IPS-18a (cell line): ENCODE measurements around the gene ABCG1.
"Not testable (repeated sequence)": the region's sequence is repeated elsewhere in the genome, so short reads cannot be mapped to it uniquely, and the experiment has no call there.

ENCODE experiments used
- H3K27ac ChIP-seq: one replicate; pipeline ENCODE4 v1.5.1; 2013; ENCODE audit warnings: low read length
- H3K27me3 ChIP-seq: one replicate; pipeline ENCODE4 v1.6.1; 2013; ENCODE audit warnings: mild to moderate bottlenecking, low read length; ENCODE audit not compliant: control insufficient read depth, insufficient read depth
- H3K36me3 ChIP-seq: one replicate; pipeline ENCODE4 v1.6.1; 2013; ENCODE audit warnings: low read depth, low read length; ENCODE audit not compliant: control insufficient read depth
- H3K4me1 ChIP-seq: one replicate; pipeline ENCODE4 v1.6.1; 2013; ENCODE audit warnings: low read depth, low read length; ENCODE audit not compliant: control insufficient read depth
- H3K4me3 ChIP-seq: one replicate; pipeline ENCODE4 v1.5.1; 2013; ENCODE audit warnings: low read length
- H3K9ac ChIP-seq: one replicate; pipeline ENCODE4 v1.6.1; 2013; ENCODE audit warnings: mild to moderate bottlenecking, low read length, moderate library complexity
- H3K9me3 ChIP-seq: one replicate; pipeline ENCODE4 v1.6.1; 2013; ENCODE audit warnings: low read depth, low read length; ENCODE audit not compliant: control insufficient read depth

ABCG1 gene

DNA sequence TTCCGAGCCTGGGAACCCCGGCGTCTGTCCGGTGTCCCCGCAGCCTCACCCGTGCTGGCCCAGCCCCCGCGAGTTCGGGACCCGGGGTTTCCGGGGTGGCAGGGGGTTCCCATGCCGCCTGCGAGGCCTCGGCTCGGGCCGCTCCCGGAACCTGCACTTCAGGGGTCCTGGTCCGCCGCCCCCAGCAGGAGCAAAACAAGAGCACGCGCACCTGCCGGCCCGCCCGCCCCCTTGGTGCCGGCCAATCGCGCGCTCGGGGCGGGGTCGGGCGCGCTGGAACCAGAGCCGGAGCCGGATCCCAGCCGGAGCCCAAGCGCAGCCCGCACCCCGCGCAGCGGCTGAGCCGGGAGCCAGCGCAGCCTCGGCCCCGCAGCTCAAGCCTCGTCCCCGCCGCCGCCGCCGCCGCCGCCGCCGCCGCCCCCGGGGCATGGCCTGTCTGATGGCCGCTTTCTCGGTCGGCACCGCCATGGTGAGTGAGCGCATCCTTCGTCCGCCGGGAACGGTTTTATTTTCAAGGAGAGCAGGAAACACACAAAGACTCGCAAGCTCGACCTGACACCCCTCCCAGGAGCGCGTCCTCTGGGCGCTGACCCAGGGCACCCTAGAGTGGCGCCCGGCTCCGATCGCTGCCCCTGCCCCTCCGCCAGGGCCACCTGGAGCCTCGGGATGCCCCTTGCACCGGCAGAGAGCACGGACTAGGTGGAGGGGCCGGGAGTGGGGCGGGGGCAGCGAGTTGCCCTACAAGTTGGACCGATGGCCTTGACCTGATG lies at the start of gene ABCG1:
Gene ABCG1 (plus strand): TSS at position 305 of the 770 bp plus-strand sequence. CDS start 123 bp downstream, at position 428.
- no peak within 1 kb of the TSS for H3K9ac ChIP-seq
- H3K36me3 ChIP-seq, result no peaks in the 10 kb centered on the region
- H3K9me3 ChIP-seq, result no peaks in the 10 kb centered on the region
- peak within 1 kb of the TSS; percentile 77 for H3K4me3 ChIP-seq
- no peak within 1 kb of the TSS for H3K27ac ChIP-seq
- peaks cover 48% of the 10 kb centered on the region for H3K27me3 ChIP-seq
- H3K4me1 ChIP-seq, result peaks cover 14% of the 10 kb centered on the region

DNA sequence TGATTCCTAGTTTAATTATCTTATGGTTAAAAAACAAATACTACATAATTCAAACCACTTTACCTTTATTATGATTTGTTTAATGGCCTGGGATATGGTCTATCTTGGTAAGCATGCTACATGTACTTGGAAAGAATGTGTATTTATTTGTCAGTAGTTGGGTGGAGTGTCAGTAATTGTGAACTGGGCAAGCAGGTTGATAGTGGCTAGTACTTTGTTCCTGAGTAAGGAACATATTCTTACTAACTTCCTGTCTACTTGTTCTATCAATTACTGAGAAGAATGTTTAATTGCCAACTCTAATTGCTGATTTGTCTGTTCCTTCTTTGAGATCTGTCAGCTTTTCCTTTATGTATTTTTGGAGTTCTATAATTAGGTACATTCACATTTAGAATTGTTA lies 49.2 kb upstream of the ABCG1 start:
- Histone ChIP-seq H3K4me3 (no peak overlapping the region), H3K27me3 (no peaks in the 10 kb centered on the region), H3K9ac (no peak overlapping the region), H3K9me3 (no peaks in the 10 kb centered on the region), H3K4me1 (no peaks in the 10 kb centered on the region), H3K36me3 (no peaks in the 10 kb centered on the region), H3K27ac (no peak overlapping the region)

DNA sequence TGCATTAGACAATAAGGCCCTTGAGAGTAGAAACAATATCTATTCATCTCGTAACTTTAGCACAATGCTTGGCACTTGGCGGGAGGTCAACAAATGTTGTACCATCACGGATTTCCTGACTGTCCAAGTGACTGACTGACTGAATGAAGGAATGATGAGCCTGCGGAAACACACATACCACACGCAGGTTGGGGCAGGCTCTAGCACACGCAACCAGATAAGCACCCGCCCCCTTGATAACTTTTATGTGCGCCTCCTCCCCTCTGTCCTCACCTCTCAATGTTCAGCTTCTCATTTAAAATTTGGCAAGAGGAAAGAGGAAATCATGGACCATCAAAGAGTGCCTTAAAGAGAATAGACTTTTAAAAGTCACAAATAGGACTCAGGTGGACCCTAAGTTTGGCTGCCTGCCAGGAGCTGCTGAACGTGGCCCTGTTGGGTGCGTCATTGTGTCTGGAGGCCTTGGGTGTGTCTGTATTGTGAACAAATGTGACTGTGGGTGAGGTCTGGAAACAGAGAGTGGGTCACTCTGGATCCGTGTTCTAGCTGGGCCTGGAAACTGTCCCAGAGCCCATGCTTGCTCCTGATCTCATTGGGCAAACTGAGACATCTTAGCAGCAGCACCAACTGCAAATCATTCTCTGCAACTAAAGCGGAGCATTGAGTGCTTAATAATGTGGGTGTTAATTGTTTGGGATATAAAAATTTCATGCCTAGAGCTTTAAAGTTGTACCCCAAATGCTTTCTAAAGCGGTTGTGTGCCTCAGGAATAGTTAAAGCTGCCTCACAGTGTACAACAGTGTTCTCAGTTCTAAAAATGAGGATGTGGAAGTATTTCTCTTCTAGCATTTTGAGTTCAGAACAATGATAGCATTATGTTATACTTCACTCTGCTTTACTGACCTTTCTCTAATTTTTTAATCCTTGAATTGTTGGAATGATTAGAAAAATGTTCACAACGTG lies 47.6 kb upstream of the ABCG1 start:
- H3K27me3 ChIP-seq, result no peaks in the 10 kb centered on the region
- H3K9me3 ChIP-seq, result no peaks in the 10 kb centered on the region
- no peaks in the 10 kb centered on the region for H3K4me1 ChIP-seq
- H3K36me3 ChIP-seq, result no peaks in the 10 kb centered on the region
- no peak overlapping the region for H3K27ac ChIP-seq
- H3K4me3 ChIP-seq, result no peak overlapping the region
- H3K9ac ChIP-seq, result no peak overlapping the region

DNA sequence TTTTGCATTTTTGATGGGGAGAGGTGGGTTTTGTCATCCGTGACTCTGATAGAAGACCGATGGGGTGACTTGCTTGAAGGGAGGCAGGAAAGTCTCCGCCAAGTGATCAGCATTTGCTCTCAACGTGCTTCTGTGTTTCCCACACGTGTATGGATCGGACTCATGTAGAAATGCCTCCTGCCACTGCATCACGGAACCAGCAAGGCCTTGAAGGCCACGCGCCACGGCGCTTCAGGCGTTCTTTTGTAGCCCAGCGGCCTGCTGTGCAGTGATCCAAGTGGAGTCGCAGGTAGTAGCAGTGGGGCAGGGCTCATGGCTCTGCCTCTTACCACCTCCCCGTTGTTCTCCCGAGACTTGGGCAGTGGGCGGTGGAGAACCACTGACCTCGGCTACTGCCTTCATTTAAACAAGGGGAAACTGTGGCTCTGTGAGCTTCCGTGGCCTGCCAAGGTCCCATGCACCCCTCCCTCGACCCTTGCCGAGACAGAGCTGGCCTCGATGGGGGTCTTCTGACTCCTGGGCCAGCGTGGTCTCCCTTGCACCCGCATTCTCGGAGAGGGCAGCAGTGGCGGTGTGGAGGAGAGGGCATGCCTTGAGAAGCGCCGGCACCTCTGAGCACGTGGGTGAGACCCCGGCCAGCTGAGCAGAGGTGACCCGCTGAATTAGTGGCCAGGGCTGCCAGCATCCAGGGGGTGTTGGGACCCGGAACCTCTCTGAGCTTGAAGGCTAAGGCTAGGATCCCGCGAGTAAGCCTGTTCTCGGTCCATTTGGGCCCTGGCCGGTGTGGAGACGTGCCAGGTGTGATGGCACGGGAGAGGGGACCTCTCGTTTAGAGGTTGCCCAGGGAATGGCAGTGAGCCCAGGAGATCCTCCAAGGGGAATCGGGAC lies 46.1 kb upstream of the ABCG1 start:
- Histone ChIP-seq H3K4me1 (no peaks in the 10 kb centered on the region), H3K9ac (no peak overlapping the region), H3K27ac (no peak overlapping the region), H3K4me3 (no peak overlapping the region), H3K9me3 (no peaks in the 10 kb centered on the region), H3K27me3 (no peaks in the 10 kb centered on the region), H3K36me3 (no peaks in the 10 kb centered on the region)

DNA sequence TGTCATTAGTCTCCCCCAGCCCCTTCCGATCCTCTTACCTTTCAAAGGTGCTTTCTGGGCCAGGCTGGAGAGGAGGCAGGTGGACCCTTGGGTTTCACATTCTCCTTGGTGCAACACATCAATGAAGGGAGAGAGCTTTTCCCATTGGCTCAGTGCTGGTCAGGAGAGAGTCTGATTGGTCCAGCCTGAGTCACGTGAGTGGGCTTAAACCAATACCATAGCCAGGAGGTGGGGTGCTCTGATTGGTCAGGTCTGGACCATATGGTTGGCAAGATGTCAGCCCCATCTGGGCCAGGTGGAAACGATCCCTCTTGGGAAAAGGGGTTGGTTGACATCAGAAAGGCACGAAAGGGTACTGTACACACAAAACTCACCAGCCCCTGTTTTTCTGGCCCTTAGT lies 44.8 kb upstream of the ABCG1 start:
- no peak overlapping the region for H3K4me3 ChIP-seq
- no peaks in the 10 kb centered on the region for H3K9me3 ChIP-seq
- H3K27ac ChIP-seq, result no peak overlapping the region
- H3K4me1 ChIP-seq, result no peaks in the 10 kb centered on the region
- H3K9ac ChIP-seq, result no peak overlapping the region
- no peaks in the 10 kb centered on the region for H3K36me3 ChIP-seq
- no peaks in the 10 kb centered on the region for H3K27me3 ChIP-seq

DNA sequence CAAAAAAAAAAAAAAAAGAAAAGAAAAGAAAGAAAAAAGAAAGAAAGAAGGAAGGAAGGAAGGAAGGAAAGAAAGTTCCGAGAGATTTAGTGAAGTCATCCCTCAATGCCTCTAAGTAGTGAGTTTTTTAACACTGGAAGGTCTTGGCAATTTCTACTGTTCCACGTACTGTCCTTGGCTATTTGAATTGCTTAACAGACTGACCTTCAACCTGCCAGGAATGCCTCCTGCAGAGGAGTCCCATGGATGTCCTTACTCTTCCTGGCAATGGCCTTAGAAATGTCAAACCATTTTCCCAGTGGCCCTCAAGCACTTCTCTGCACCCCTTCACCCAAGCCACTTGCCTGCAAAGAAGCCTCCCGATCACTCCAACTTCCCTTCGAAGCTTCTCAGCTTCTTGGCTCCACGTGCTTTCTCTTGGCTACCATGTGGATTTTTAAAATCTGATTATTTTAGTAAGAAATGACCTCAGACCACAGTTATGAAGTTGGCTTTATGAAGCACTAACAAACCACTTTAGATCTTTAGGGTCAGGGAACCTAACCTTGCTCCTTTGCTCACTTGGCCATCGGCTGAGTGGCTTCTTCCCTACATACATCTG lies 43.7 kb upstream of the ABCG1 start:
- Histone ChIP-seq H3K9ac (no peak overlapping the region), H3K4me3 (no peak overlapping the region), H3K9me3 (no peaks in the 10 kb centered on the region), H3K4me1 (no peaks in the 10 kb centered on the region), H3K36me3 (no peaks in the 10 kb centered on the region), H3K27ac (no peak overlapping the region), H3K27me3 (no peaks in the 10 kb centered on the region)

DNA sequence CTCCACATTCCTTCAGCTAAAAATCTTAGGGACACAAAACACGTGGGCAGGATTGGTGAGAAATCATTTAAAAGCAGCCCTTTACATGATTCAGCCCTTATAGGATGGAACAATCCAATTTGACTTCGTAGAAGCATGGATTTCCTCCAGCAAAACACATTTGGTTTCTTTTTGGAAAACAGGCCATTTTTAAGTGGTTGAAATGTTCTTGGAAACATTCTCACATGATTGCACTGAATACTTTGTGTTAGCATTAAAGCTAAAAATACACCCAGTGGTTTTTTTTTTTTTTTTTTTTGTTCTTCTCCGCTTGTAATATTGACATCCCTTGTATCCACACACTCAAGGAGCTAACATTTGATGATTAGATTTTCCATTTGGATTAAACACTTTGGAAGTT lies 42.1 kb upstream of the ABCG1 start:
- Histone ChIP-seq H3K4me1 (no peaks in the 10 kb centered on the region), H3K36me3 (no peaks in the 10 kb centered on the region), H3K9ac (no peak overlapping the region), H3K27ac (no peak overlapping the region), H3K4me3 (no peak overlapping the region), H3K9me3 (no peaks in the 10 kb centered on the region), H3K27me3 (no peaks in the 10 kb centered on the region)

DNA sequence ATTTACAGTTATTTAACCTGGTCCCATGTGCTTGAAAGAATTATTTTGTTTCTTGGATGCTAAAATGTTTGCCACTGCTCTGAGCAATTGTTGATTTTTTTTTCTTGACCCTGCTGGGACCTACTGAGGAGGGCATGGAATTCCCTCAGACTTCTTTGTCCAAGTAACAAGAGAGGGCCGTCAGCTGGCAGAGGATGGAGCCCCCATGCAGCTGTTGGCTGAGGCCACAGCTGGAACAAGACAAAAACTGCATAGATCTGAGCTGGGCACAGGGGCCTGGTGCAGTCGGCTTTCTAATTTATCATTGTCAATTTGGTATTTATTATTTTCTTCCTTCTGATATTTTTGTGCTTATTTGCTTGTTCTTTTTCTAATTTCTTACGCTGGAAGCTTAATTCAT lies 39.6 kb upstream of the ABCG1 start:
- Histone ChIP-seq H3K27me3 (no peaks in the 10 kb centered on the region), H3K9me3 (no peaks in the 10 kb centered on the region), H3K27ac (no peak overlapping the region), H3K4me3 (no peak overlapping the region), H3K4me1 (no peaks in the 10 kb centered on the region), H3K9ac (no peak overlapping the region), H3K36me3 (no peaks in the 10 kb centered on the region)

DNA sequence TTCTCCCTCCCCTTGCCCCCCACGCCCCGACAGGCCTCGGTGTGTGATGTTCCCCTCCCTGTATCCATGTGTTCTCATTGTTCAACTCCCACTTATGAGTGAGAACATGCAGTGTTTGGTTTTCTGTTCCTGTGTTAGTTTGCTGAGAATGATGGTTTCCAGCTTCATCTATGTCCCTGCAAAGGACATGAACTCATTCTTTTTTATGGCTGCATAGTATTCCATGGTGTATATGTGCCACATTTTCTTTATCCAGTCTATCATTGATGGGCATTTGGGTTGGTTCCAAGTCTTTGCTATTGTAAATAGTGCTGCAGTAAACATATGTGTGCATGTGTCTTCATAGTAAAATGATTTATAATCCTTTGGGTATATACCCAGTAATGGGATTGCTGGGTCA lies 38.9 kb upstream of the ABCG1 start:
- H3K4me1 ChIP-seq, H3K4me3 ChIP-seq, H3K27ac ChIP-seq, H3K36me3 ChIP-seq, H3K9ac ChIP-seq, H3K27me3 ChIP-seq, H3K9me3 ChIP-seq: not testable (repeated sequence)

DNA sequence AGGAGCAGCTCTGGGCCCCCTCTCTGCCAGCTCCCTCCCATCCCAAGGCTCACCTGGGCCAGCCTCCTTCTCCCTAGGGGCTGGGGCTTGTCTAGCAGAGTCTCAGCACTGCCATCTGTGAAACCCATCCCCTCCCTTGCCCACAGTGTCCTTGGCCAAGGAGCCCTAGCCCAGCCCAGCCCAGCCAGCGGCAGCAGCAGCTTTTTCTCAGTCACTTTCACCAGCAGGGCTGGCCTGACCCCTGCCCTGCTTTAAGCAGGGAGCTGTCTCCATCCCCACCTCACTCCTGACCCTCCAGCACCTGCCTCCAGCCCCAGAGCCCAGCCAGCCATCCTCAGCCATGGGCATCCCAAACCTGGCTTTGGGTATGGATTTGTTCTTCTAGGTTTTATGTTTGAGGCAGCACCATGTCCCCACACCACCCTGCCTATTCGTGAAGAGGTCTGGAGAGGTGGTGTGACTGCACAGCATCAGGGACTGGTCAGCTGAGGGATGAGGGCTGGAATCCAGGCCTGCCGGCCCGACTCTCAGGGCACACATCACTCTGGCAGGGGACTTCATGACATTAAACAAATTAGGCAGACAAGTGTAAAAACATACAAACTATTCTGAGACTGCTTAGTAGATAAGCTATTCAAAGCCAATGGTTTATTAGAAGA lies 36.1 kb upstream of the ABCG1 start:
- H3K9me3 ChIP-seq, result no peaks in the 10 kb centered on the region
- no peak overlapping the region for H3K9ac ChIP-seq
- no peaks in the 10 kb centered on the region for H3K36me3 ChIP-seq
- H3K4me3 ChIP-seq, result no peak overlapping the region
- no peaks in the 10 kb centered on the region for H3K27me3 ChIP-seq
- H3K27ac ChIP-seq, result no peak overlapping the region
- H3K4me1 ChIP-seq, result no peaks in the 10 kb centered on the region
